GM12892 (cell line): ENCODE results near the gene EPDR1.

Experiments used
- POLR2A ChIP-seq: IDR thresholded peaks from 2 replicates; pipeline ENCODE4 v1.6.1; 2011; ENCODE audit warnings: low read depth, low read length, control low read depth
- POLR2AphosphoS5 ChIP-seq: IDR thresholded peaks from 2 replicates; pipeline ENCODE4 v1.6.1; 2011; ENCODE audit warnings: low read depth, low read length, control low read depth
- TAF1 ChIP-seq: IDR thresholded peaks from 2 replicates; pipeline ENCODE4 v1.6.1; 2011; ENCODE audit warnings: low read depth, mild to moderate bottlenecking, control low read depth, low read length, borderline replicate concordance

DNA sequence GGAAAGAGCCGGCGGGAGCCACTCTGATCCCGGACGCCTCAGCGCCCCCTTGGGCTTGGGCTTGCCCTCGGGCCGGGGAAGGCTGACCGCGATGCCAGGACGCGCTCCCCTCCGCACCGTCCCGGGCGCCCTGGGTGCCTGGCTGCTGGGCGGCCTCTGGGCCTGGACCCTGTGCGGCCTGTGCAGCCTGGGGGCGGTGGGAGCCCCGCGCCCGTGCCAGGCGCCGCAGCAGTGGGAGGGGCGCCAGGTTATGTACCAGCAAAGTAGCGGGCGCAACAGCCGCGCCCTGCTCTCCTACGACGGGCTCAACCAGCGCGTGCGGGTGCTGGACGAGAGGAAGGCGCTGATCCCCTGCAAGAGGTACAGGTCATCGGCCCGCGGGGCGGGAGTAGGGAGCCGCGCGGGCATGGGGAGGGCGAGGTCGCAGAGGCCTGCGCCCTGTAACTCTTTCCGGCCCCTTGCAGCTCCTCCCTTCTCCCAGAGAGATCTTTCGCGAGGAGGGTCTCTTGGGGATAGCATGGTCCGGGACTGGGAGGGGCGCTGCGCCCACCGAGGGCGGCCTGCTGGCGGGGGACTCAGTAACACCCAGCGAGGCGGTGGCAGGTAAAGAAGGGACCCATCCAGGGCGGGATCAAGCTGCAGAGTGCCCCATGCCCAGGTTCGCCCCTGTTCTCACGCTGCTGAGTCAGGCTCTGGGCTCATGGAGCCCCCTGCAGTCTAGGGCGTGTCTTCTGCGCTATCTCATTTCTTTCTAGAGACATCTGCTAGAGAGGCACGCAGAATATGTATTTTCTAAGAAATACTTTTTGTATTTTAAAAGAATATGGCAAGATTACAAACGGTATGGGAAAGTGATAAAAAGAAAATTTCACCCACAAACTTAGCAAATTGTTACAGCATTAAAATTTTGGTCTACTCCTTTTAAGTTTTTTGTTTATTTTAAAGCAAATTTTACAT, 687 bp downstream of the EPDR1 start:
- TF ChIP-seq POLR2A (no peak), POLR2AphosphoS5 (no peak), TAF1 (no peak)
